K562 (cell line): Measurements from ENCODE around the gene SLC17A1. TPM values are rescaled to one million over a fixed set of nuclear protein-coding genes. Genes with fewer than 3 reads are reported as not detected.

Experiments
- ATAC-seq: fragments of 200-7000 bp; cut with Tn5 transposase; 3 replicates; pipeline ENCODE4 v1.9.1; 2020; ENCODE audit warnings: moderate library complexity
- BruUV-seq: library from RNA; stranded (reverse); fragments of 400-500 nt; replicated peaks from 2 replicates; lab custom pipeline; 2021; lab: Mats Ljungman, UMichigan
- CTCF ChIA-PET: fragments of 300-600 bp; formaldehyde crosslinking; extraction: SDS; loops from one replicate; lab custom pipeline; 2021; ENCODE audit warnings: low intra/inter-chr PET ratio; lab: Yijun Ruan, JAX
- POLR2A ChIA-PET: fragments of 300-600, 350-650 bp; sonication (Branson Sonifier 250); formaldehyde crosslinking; extraction: SDS; loops from one replicate; lab custom pipeline; 2021; ENCODE audit warnings: antibody characterized with exemption, inconsistent platforms; lab: Yijun Ruan, JAX
- DNase-seq, 4 experiments: peaks; one replicate each; pipeline versions ENCODE4 v3.0.0 to v3.0.0-alpha.2; 2011 to 2018; ENCODE audit warnings: low spot score in 3 of 4, mixed read lengths in 3 of 4; ENCODE audit errors: extremely low read depth in 1 of 4
- FAIRE-seq: peaks from 2 replicates; lab custom pipeline; 2011; peaks lifted over from hg19 to GRCh38; lab: Jason Lieb, UNC
- H2AFZ ChIP-seq: 2 replicates; pipeline ENCODE4 v1.6.0; 2011; ENCODE audit warnings: low read depth, low read length, control low read depth, inconsistent platforms
- H3K27ac ChIP-seq: fragments of 200-600 bp; 3 replicates; pipeline ENCODE4 v1.8.0; 2011; ENCODE audit warnings: low read depth, mild to moderate bottlenecking, control low read depth, inconsistent platforms, low read length, moderate library complexity, mixed read lengths; ENCODE audit errors: extremely low read depth
- H3K27me3 ChIP-seq, 2 experiments: fragments of 300-600 bp in 1 of 2; 2 replicates in 1 of 2; 3 replicates in 1 of 2; pipeline versions ENCODE4 v1.6.0 to v1.8.0; 2011; ENCODE audit warnings: inconsistent platforms in 2 of 2, low read length in 2 of 2, mild to moderate bottlenecking in 1 of 2, mixed read lengths in 1 of 2, moderate library complexity in 1 of 2; ENCODE audit not compliant: control insufficient read depth in 2 of 2, insufficient read depth in 2 of 2
- H3K36me3 ChIP-seq: fragments of 300-600 bp; 3 replicates; pipeline ENCODE4 v1.8.0; 2011; ENCODE audit warnings: mild to moderate bottlenecking, low read length, inconsistent platforms; ENCODE audit not compliant: control insufficient read depth, insufficient read depth
- H3K4me1 ChIP-seq, 2 experiments: fragments of 200-600 bp in 1 of 2; replicated peaks in 1 of 2; 2 replicates in 1 of 2; 3 replicates in 1 of 2; pipeline versions ENCODE4 v1.5.1 to v1.8.0; 2011; ENCODE audit warnings: inconsistent platforms in 2 of 2, low read length in 2 of 2, mild to moderate bottlenecking in 1 of 2, mixed read lengths in 1 of 2, moderate library complexity in 1 of 2; ENCODE audit not compliant: control insufficient read depth in 2 of 2, insufficient read depth in 2 of 2
- H3K4me2 ChIP-seq: 2 replicates; pipeline ENCODE4 v1.6.1; 2011; ENCODE audit warnings: low read length, control low read depth, inconsistent platforms, mixed read lengths; ENCODE audit not compliant: insufficient read depth
- H3K4me3 ChIP-seq: fragments of 200-600 bp; sonication (generic), shearing (Covaris generic); 2 replicates; pipeline ENCODE4 v1.5.1; 2016; ENCODE audit warnings: control low read depth, inconsistent platforms
- H3K79me2 ChIP-seq: fragments of 200-600 bp; 3 replicates; pipeline ENCODE4 v1.8.0; 2011; ENCODE audit warnings: low read length, inconsistent platforms; ENCODE audit not compliant: control insufficient read depth, insufficient read depth
- H3K9ac ChIP-seq, 2 experiments: 2 replicates each; pipeline versions ENCODE4 v1.6.0 to v1.6.1; 2011; ENCODE audit warnings: low read depth in 2 of 2, low read length in 2 of 2, control low read depth in 1 of 2, inconsistent platforms in 1 of 2, mild to moderate bottlenecking in 1 of 2, mixed read lengths in 1 of 2; ENCODE audit not compliant: insufficient read depth in 1 of 2
- H3K9me1 ChIP-seq: one replicate; pipeline ENCODE4 v1.6.0; 2011; ENCODE audit warnings: inconsistent platforms, mild to moderate bottlenecking, low read length, moderate library complexity; ENCODE audit not compliant: control insufficient read depth, insufficient read depth
- H3K9me3 ChIP-seq: replicated peaks from 2 replicates; pipeline ENCODE4 v1.5.1; 2011; ENCODE audit warnings: low read depth, low read length, inconsistent platforms; ENCODE audit not compliant: control insufficient read depth, insufficient read depth
- H4K20me1 ChIP-seq: replicated peaks from 2 replicates; pipeline ENCODE4 v1.6.1; 2011; ENCODE audit warnings: low read length, inconsistent platforms, mixed read lengths; ENCODE audit not compliant: control insufficient read depth, insufficient read depth
- AFF1 ChIP-seq, 2 experiments: fragments of 450-650 bp; IDR thresholded peaks; 2 replicates each; pipeline ENCODE4 v1.6.1; 2018; ENCODE audit warnings: mild to moderate bottlenecking in 2 of 2, low read depth in 1 of 2; ENCODE audit not compliant: partially characterized antibody in 2 of 2
- BCL6 ChIP-seq: fragments of 250-450 bp; sonication (Bioruptor Pico); IDR thresholded peaks from 2 replicates; pipeline ENCODE4 v1.4.0; 2020
- CBX2 ChIP-seq: fragments of 200-600 bp; sonication (generic); IDR thresholded peaks from one replicate; pipeline ENCODE4 v1.6.1; 2012; ENCODE audit warnings: mild to moderate bottlenecking, low read length, inconsistent platforms; ENCODE audit not compliant: insufficient read depth, poor library complexity, severe bottlenecking
- CGGBP1 ChIP-seq: fragments of 250-450 bp; sonication (Bioruptor Pico); IDR thresholded peaks from 2 replicates; pipeline ENCODE4 v1.9.0; 2021; ENCODE audit warnings: mild to moderate bottlenecking
- GTF3C2 ChIP-seq: IDR thresholded peaks from 3 replicates; pipeline ENCODE4 v1.6.1; 2011; ENCODE audit warnings: borderline replicate concordance, mild to moderate bottlenecking, moderate library complexity; ENCODE audit not compliant: insufficient read length; ENCODE audit errors: extremely low read depth
- MAFG ChIP-seq: fragments of 450-650 bp; conservative IDR thresholded peaks from 2 replicates; pipeline ENCODE4 v1.6.1; 2016; ENCODE audit warnings: missing genetic modification characterization, missing compliant biosample characterization
- TAF9B ChIP-seq: fragments of 450-650 bp; IDR thresholded peaks from 2 replicates; pipeline ENCODE4 v1.6.1; 2018; ENCODE audit warnings: mild to moderate bottlenecking; ENCODE audit not compliant: partially characterized antibody
- ZNF398 ChIP-seq: fragments of 250-450 bp; sonication (Bioruptor Pico); IDR thresholded peaks from 2 replicates; pipeline ENCODE4 v1.8.0; 2021; ENCODE audit warnings: moderate library complexity, mild to moderate bottlenecking, inconsistent platforms
- WGBS: fragments of 100-300 bp; shearing (Covaris generic); methylation state at CpG from one replicate; pipeline ENCODE4 v1.1.6; 2016; ENCODE audit warnings: low coverage, mixed read lengths; ENCODE audit not compliant: insufficient coverage; ENCODE audit errors: missing lambda C conversion rate; 5-methylcytosine and 5-hydroxymethylcytosine counted together
- in situ Hi-C: fragments of 300-500 bp; cut with MboI; formaldehyde crosslinking; loops from 4 replicates; pipeline ENCODE4 v1.15.0; 2018; ENCODE audit warnings: inconsistent platforms, mixed read lengths
- intact Hi-C: fragments of 100-400 bp; cut with micrococcal nuclease; formaldehyde crosslinking; loops from 2 replicates; pipeline ENCODE4 v1.14.2; 2022
- polyA plus RNA-seq, 8 experiments: library from polyadenylated mRNA; depleted of rRNA in 4 of 8; stranded (reverse) in 5 of 8; unstranded in 3 of 8; fragments of >200 nt; fragmentation: Nextera tagmentation in 2 of 8; fragmentation: Illumina TruSeq in 1 of 8; extraction: Ambion mirVana in 2 of 8; extraction: Trizol in 1 of 8; gene quantifications; 2 replicates each; pipeline versions ENCODE4 v1.2.1 to v1.2.3, GENCODE V29; 2011 to 2014; ENCODE audit warnings: inconsistent platforms in 1 of 8, missing spikeins in 1 of 8
- total RNA-seq, 7 experiments: library from RNA; depleted of rRNA in 6 of 7; stranded (reverse); fragments of >200 nt in 6 of 7; fragmentation: Illumina TruSeq in 2 of 7; extraction: Trizol in 2 of 7; gene quantifications; 2 replicates each; pipeline versions ENCODE4 v1.2.1 to v1.2.3, GENCODE V29; 2011 to 2021; ENCODE audit warnings: low replicate concordance in 1 of 7

Gene SLC17A1
- total and polyA plus RNA-seq, 9 of the 15 experiments (the other 6 are each of a cell fraction or from before 2014, with no cell fraction given) = not detected

- TF ChIP-seq ZNF398 (CRISPR knock-in tag) (no peak), CGGBP1 (no peak), BCL6 (no peak)
These were observed 80.9 kb downstream of the SLC17A1 start (continued) for GRCh38 chr6:25750906-25751305.

- 0% methylated on average over 2 of the region's 2 CpGs for WGBS
- no peak for TF ChIP-seq MAFG (tag)
- TF ChIP-seq TAF9B = no peak
- TF ChIP-seq AFF1 (IDR thresholded peaks at IDR 0.05; ENCODE audit: low read depth in 1 of 2, partially characterized antibody in 2 of 2) = no peak
- no peak for TF ChIP-seq GTF3C2
- no peak for TF ChIP-seq CBX2
These were observed 82.0 kb downstream of the SLC17A1 start for GRCh38 chr6:25749837-25750236.

More at GRCh38 chr6:25749837-25750236, 82.0 kb downstream of the SLC17A1 start:
- ATAC-seq (no peak), FAIRE-seq (no peak), DNase-seq (no peak)
- H3K27me3 ChIP-seq = no peaks in the 10 kb centered on the region
- no TSS peak for BruUV-seq
- intact Hi-C loops = no loop called here
- no peak overlapping the region for H3K9ac ChIP-seq
- H2AFZ ChIP-seq = no peak overlapping the region
- H3K27ac ChIP-seq = no peak overlapping the region
- in situ Hi-C loops = no loop called here
- no peaks in the 10 kb centered on the region for H3K4me1 ChIP-seq
- POLR2A ChIA-PET = interaction anchor here (0.6 kb wide), 1 partner anchor 404 kb away, joined by 3 read pairs; no protein-coding TSS in a partner anchor
- H3K4me3 ChIP-seq = no peak overlapping the region
- H3K9me3 ChIP-seq = no peaks in the 10 kb centered on the region
- H3K79me2 ChIP-seq = no peaks in the 10 kb centered on the region
- H3K9me1 ChIP-seq = no peaks in the 10 kb centered on the region
- CTCF ChIA-PET = no interaction called here
- H3K36me3 ChIP-seq = no peaks in the 10 kb centered on the region
- H3K4me2 ChIP-seq = no peak overlapping the region
- H4K20me1 ChIP-seq = no peaks in the 10 kb centered on the region
